Gastroesophageal sphincter (tissue), 4 donors: ENCODE measurements around the gene ACSM5. TPM values are rescaled to one million over a fixed set of nuclear protein-coding genes. Genes with fewer than 3 reads are reported as not detected.

Experiments used
- ATAC-seq: fragments of 150-250 bp; one replicate; pipeline ENCODE4 v1.9.1; 2016; ENCODE audit warnings: mild to moderate bottlenecking, moderate library complexity
- H3K27ac ChIP-seq, 4 donors: fragments of 200-600 bp; sonication (generic) in 3 of 4; 1 replicate in 3 of 4; 2 replicates in 1 of 4; pipeline ENCODE4 v1.5.1; 2016 to 2019
- H3K27me3 ChIP-seq: fragments of 200-600 bp; sonication (generic); one replicate; pipeline ENCODE4 v1.5.1; 2019
- H3K36me3 ChIP-seq, 2 donors: fragments of 200-600 bp; sonication (generic); one replicate each; pipeline ENCODE4 v1.5.1; 2019; ENCODE audit warnings: control low read depth in 1 of 2
- H3K4me1 ChIP-seq, 3 donors: fragments of 200-600 bp; sonication (generic); 1 replicate in 2 of 3; 2 replicates in 1 of 3; pipeline ENCODE4 v1.5.1; 2016 to 2019; ENCODE audit warnings: control low read depth in 2 of 3
- H3K4me3 ChIP-seq, 2 donors: fragments of 200-600 bp; sonication (generic); one replicate each; pipeline ENCODE4 v1.5.1; 2019; ENCODE audit warnings: mild to moderate bottlenecking in 1 of 2, moderate library complexity in 1 of 2
- H3K9me3 ChIP-seq, 3 donors: fragments of 200-600 bp; sonication (generic); one replicate each; pipeline ENCODE4 v1.5.1; 2017 to 2019; ENCODE audit warnings: control low read depth in 2 of 3
- EP300 ChIP-seq: sonication (generic); formaldehyde crosslinking; IDR thresholded peaks from one replicate; pipeline ENCODE4 v1.6.1; 2017; ENCODE audit warnings: antibody characterized with exemption, mild to moderate bottlenecking
- POLR2A ChIP-seq, 2 donors: fragments of 450-650 bp; IDR thresholded peaks; one replicate each; pipeline ENCODE4 v1.6.1; 2017; ENCODE audit warnings: antibody characterized with exemption in 2 of 2, mild to moderate bottlenecking in 2 of 2, moderate library complexity in 1 of 2
- POLR2AphosphoS5 ChIP-seq: sonication (generic); formaldehyde crosslinking; IDR thresholded peaks from one replicate; pipeline ENCODE4 v1.6.1; 2017; ENCODE audit warnings: antibody characterized with exemption
- WGBS, 2 donors: methylation state at CpG; one replicate each; pipeline ENCODE4 v1.1.5; 2018; ENCODE audit warnings: low coverage in 1 of 2; 5-methylcytosine and 5-hydroxymethylcytosine counted together
- total RNA-seq, 4 donors: library from RNA; depleted of rRNA; stranded (reverse); fragments of >200 nt; gene quantifications; one replicate each; pipeline ENCODE4 v1.1.0, GENCODE V29; 2016
- TF ChIP-seq, protein P1 (sequence below), 4 experiments: fragments of 200-600 bp in 2 of 4; fragments of 450-650 bp in 2 of 4; sonication (generic) in 1 of 4; IDR thresholded peaks; one replicate each; pipeline ENCODE4 v1.5.1; 2017 to 2019; ENCODE audit warnings: antibody characterized with exemption in 4 of 4, mild to moderate bottlenecking in 2 of 4, moderate library complexity in 2 of 4

The ACSM5 gene, protein sequence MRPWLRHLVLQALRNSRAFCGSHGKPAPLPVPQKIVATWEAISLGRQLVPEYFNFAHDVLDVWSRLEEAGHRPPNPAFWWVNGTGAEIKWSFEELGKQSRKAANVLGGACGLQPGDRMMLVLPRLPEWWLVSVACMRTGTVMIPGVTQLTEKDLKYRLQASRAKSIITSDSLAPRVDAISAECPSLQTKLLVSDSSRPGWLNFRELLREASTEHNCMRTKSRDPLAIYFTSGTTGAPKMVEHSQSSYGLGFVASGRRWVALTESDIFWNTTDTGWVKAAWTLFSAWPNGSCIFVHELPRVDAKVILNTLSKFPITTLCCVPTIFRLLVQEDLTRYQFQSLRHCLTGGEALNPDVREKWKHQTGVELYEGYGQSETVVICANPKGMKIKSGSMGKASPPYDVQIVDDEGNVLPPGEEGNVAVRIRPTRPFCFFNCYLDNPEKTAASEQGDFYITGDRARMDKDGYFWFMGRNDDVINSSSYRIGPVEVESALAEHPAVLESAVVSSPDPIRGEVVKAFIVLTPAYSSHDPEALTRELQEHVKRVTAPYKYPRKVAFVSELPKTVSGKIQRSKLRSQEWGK
- 1 to 10 TPM; 1.3 to 5.4 (median 5.0) TPM for total RNA-seq

DNA sequence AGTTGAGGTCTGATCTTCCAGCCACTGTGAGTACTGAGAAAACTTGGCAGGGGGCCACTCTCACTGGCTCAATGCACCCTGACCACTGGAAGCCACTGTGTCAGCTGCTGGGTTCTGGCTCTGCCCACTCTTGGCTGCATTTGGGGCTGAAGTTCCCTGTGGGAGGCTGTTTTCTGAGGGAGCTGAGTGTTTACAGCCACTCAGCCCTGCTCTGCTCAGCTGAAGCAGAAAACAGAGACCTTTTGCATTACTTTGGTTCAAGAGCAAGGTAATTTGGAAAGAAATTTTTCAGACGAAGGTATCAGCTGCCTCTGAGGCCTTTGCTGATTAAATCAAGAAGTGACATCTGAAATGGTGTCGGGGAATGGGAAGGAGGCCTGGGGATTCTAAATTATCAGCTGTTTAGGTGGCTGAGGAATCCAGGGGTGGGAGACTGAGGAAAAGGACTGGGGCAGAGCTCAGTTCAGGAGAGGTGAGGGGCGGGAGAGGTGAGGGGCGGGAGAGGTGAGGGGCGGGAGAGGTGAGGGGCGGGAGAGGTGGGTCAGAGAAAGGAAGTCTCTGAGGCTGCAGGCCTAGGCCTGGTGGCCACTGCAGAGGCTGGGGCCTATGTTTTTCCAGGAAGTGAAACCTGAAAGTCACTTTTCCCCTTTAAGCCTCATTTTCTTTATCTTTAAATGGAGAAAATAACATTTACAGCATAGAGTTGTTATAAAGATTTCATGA lies at the start of gene ACSM5:
TSS of gene ACSM5 (plus strand) at position 137 of the 723 bp plus-strand sequence. CDS start 1,951 bp downstream, outside the sequence.
- ATAC-seq: peak; percentile 57
- WGBS, 2 donors: 27% methylated on average over 2 of the region's 6 CpGs; no CpG with 5 or more reads in 1 of the 2 donors
- Histone ChIP-seq H3K9me3 (no peaks in the 10 kb centered on the region), H3K4me3 (peak within 1 kb of the TSS in 1 of 2 donors; percentile 20), H3K27me3 (peaks cover 7% of the 10 kb centered on the region), H3K4me1 (no peaks in the 10 kb centered on the region), H3K27ac (peak within 1 kb of the TSS in 2 of 4 donors; percentile 18 to 38), H3K36me3 (no peaks in the 10 kb centered on the region)
- TF ChIP-seq EP300: no peak
- TF ChIP-seq, protein P1, sequence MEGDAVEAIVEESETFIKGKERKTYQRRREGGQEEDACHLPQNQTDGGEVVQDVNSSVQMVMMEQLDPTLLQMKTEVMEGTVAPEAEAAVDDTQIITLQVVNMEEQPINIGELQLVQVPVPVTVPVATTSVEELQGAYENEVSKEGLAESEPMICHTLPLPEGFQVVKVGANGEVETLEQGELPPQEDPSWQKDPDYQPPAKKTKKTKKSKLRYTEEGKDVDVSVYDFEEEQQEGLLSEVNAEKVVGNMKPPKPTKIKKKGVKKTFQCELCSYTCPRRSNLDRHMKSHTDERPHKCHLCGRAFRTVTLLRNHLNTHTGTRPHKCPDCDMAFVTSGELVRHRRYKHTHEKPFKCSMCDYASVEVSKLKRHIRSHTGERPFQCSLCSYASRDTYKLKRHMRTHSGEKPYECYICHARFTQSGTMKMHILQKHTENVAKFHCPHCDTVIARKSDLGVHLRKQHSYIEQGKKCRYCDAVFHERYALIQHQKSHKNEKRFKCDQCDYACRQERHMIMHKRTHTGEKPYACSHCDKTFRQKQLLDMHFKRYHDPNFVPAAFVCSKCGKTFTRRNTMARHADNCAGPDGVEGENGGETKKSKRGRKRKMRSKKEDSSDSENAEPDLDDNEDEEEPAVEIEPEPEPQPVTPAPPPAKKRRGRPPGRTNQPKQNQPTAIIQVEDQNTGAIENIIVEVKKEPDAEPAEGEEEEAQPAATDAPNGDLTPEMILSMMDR (IDR thresholded peaks at IDR 0.05): no peak
- TF ChIP-seq POLR2A (IDR thresholded peaks at IDR 0.05): no peak
- TF ChIP-seq POLR2AphosphoS5: no peak

GRCh38 chr16:20359997-20360396 lies 49.3 kb upstream of the ACSM5 start:
- 44 to 58% methylated on average over 1 to 2 of the region's 2 CpGs for WGBS, 2 donors

GRCh38 chr16:20363191-20363590 lies 46.1 kb upstream of the ACSM5 start:
- ATAC-seq: no peak
- H3K27me3 ChIP-seq: peaks cover 12% of the 10 kb centered on the region
- H3K36me3 ChIP-seq: no peaks in the 10 kb centered on the region
- no peak overlapping the region for H3K27ac ChIP-seq
- no peaks in the 10 kb centered on the region for H3K4me1 ChIP-seq
- H3K4me3 ChIP-seq: no peak overlapping the region
- no peaks in the 10 kb centered on the region for H3K9me3 ChIP-seq
- TF ChIP-seq POLR2AphosphoS5 (no peak), POLR2A (IDR thresholded peaks at IDR 0.05) (no peak), EP300 (no peak)
- TF ChIP-seq, protein P1 (IDR thresholded peaks at IDR 0.05): no peak
- 14 to 54% methylated on average over 1 to 2 of the region's 2 CpGs for WGBS, 2 donors

More at GRCh38 chr16:20359997-20360396, 49.3 kb upstream of the ACSM5 start:
- H3K4me3 ChIP-seq: no peak overlapping the region
- peaks cover 31% of the 10 kb centered on the region for H3K27me3 ChIP-seq
- H3K27ac ChIP-seq: no peak overlapping the region
- H3K9me3 ChIP-seq: no peaks in the 10 kb centered on the region
- no peaks in the 10 kb centered on the region for H3K36me3 ChIP-seq
- H3K4me1 ChIP-seq: no peaks in the 10 kb centered on the region
- ATAC-seq: no peak
- TF ChIP-seq EP300: no peak
- TF ChIP-seq, protein P1 (IDR thresholded peaks at IDR 0.05): no peak
- TF ChIP-seq POLR2AphosphoS5: no peak
- no peak for TF ChIP-seq POLR2A (IDR thresholded peaks at IDR 0.05)

DNA sequence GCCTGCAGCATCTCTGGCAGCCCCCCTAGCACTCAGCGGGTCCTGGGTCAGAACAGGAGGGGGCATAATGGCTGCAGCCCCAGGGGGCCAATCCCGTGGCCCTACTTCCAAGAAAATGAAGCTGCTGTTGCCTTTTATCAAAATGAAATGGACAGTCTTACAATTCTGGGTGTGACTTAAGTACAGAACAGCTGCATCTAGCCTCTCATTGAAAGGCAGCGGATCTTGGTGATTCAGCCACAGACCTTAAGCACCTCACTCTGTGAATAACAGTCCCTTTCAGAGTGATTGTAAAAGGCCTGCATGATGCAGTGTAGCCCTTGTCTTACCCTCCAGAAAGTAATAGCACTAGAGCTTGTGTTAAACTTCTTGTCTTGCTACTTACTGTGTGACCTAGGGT lies 45.3 kb upstream of the ACSM5 start:
- Histone ChIP-seq H3K9me3 (no peaks in the 10 kb centered on the region), H3K4me1 (no peaks in the 10 kb centered on the region), H3K27me3 (peaks cover 18% of the 10 kb centered on the region), H3K27ac (no peak overlapping the region), H3K36me3 (no peaks in the 10 kb centered on the region), H3K4me3 (no peak overlapping the region)
- ATAC-seq: no peak
- no peak for TF ChIP-seq EP300
- TF ChIP-seq, protein P1 (IDR thresholded peaks at IDR 0.05): no peak
- no peak for TF ChIP-seq POLR2AphosphoS5
- no peak for TF ChIP-seq POLR2A (IDR thresholded peaks at IDR 0.05)
- WGBS, 2 donors: 76% methylated on average over 2 of the region's 3 CpGs; no CpG with 5 or more reads in 1 of the 2 donors
